SKM-1 (cell line): ENCODE measurements around the gene SNAP25.

ENCODE experiments used
- DNase-seq: peaks from one replicate; lab custom pipeline; 2025; ENCODE audit not compliant: unreplicated experiment; lab: John Stamatoyannopoulos, UW

Gene SNAP25

GRCh38 chr20:10330071-10330470 is 111.4 kb downstream of the SNAP25 start:
- no peak for DNase-seq

- DNase-seq: no peak
Observed at GRCh38 chr20:10332656-10333415, 114.2 kb downstream of the SNAP25 start.

- no peak for DNase-seq
Observed at GRCh38 chr20:10336959-10337729, 118.5 kb downstream of the SNAP25 start.

- no peak for DNase-seq
Observed at GRCh38 chr20:10338426-10339180, 120.0 kb downstream of the SNAP25 start.

- no peak for DNase-seq
Observed at GRCh38 chr20:10339609-10340008, 121.0 kb downstream of the SNAP25 start.

GRCh38 chr20:10342152-10342551 is 123.5 kb downstream of the SNAP25 start:
- DNase-seq: no peak

GRCh38 chr20:10344953-10345352 is 126.3 kb downstream of the SNAP25 start:
- DNase-seq: no peak

- DNase-seq: no peak
Observed at GRCh38 chr20:10347086-10347880, 128.7 kb downstream of the SNAP25 start.

- no peak for DNase-seq
Observed at GRCh38 chr20:10349118-10349517, 130.5 kb downstream of the SNAP25 start.

- DNase-seq: no peak
Observed at GRCh38 chr20:10350188-10350842, 131.7 kb downstream of the SNAP25 start.

- DNase-seq: no peak
Observed at GRCh38 chr20:10352934-10353824, 134.5 kb downstream of the SNAP25 start.

GRCh38 chr20:10356628-10357027 is 138.0 kb downstream of the SNAP25 start:
- no peak for DNase-seq
